Stimulated activated CD4-positive, alpha-beta T cell treated with anti-CD3 and anti-CD28 coated beads, TNF-alpha, amount 100 ng/mL, for 48 hours (primary cell): Measurements from ENCODE around the gene CDKN2A.

ENCODE experiments used
- DNase-seq, 3 donors: peaks; one replicate each; pipeline ENCODE4 v3.0.0-alpha.2; 2020; ENCODE audit warnings: low read depth in 3 of 3

Gene CDKN2A

GRCh38 chr9:21941337-21941995 lies 52.7 kb downstream of the CDKN2A start:
- no peak for DNase-seq

DNA sequence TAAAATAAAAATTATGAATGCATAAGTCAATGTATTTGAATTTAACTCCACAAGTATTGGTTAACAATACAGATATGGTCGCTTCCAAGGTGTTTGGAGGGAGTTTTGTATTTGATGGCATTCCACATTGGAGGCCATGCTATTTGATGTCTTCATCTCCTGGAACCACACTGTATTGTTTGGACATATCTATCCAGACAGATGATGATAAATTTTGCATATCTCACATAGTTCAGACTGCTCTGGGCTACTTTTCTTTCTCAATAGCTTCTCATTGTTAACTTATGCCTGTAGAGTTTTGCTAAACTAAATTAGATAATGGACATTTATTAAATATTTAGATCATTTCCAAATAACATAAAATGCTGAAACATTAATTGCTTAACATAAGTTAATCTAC lies 58.0 kb downstream of the CDKN2A start:
- DNase-seq: no peak

DNA sequence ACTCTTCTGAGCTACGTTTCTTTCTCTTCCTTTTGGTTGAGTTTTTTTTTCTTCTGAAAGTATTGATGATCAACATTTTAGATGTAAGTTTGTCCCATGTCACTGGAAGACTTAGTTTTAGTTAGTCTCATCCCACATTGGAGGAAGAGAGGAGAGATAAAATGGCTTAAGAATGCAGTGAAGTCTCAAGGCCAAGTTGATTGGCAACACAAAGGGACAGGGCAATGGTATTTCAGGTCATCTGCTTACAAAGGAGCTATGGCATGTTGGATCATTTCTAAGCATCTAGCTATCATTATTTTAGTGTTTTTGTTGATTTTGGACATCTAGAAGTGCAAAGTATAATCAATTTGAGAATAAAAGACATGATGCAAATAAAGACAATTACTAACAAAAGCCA lies 58.6 kb downstream of the CDKN2A start:
- DNase-seq: no peak

DNA sequence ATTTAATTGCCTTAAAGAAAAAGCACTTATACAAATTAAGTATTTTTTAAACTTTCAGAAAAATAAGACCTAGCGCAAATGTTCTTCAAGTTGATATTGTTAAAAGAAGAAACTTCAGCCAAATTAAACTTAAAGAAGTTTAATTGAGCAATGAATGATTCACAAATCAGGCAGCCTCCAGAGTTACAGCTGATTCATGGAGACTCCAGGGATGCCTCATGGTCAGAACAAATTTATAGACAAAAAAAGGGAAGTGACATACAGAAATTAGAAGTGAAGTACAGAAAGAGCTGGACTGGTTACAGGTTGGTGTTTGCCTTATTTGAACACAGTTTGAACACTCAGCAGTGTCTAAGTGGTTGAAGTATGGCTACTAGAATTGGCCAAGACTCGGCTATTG lies 60.3 kb downstream of the CDKN2A start:
- no peak for DNase-seq

DNA sequence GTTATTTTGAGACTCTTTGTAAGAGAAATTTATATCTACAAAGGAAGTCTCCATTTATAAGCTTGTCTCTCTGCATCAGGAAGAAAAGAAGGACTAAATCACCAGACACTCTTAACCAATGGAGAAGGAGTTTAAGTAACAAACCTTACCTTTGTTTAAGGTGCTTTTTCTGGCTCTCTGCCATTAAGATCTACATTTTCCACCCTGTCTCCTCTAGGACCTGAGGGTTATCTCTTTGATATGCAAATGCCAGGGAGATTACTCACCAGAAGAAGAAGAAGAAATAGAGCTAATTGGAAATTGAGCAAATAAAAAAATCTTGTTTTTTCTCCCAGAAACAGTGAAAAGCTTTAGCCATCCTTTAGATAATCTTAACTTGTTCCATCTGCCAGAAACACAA lies 60.9 kb downstream of the CDKN2A start:
- DNase-seq: no peak

DNA sequence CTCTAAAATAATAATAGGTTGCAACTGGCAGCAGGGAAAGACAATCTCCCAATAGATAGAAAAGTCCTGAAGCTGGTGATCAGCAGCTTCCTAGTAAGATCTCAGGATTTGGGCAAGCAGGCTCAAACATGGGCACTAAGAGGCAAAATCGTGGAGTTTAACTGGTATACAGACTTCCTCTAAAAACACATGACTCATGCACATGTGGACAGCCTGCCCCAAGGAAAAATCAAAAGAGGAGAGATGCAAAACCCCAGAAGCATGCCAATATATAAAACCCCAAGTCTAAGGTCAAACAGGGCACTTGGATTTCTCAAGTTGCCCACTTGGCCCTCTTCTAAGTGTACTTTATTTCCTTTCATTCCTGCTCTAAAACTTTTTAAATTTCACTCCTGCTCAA lies 62.8 kb downstream of the CDKN2A start:
- DNase-seq: no peak

DNA sequence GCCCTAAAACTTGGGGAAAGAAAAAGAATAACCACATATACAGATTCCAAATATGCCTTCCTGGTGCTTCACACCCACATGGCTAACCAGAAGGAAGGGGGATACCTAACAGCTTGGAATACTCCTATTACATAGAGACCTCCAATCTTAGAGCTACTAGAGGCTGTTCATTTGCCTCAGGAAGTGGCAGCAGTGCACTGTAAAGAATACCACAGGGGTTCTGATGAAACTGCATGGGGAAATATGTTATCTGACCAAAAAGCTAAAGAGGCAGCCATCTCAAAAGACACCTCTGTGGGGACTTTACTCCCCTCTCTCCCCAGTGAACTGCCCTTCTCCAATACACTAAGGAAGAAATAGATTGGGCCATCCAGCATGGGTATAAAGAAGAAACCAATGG lies 66.4 kb downstream of the CDKN2A start:
- DNase-seq: no peak

GRCh38 chr9:21923694-21924093 lies 70.5 kb downstream of the CDKN2A start:
- no peak for DNase-seq

GRCh38 chr9:21919377-21920362 lies 74.5 kb downstream of the CDKN2A start:
- DNase-seq: no peak
